ENCODE data around the gene ADGRA3.

DNA sequence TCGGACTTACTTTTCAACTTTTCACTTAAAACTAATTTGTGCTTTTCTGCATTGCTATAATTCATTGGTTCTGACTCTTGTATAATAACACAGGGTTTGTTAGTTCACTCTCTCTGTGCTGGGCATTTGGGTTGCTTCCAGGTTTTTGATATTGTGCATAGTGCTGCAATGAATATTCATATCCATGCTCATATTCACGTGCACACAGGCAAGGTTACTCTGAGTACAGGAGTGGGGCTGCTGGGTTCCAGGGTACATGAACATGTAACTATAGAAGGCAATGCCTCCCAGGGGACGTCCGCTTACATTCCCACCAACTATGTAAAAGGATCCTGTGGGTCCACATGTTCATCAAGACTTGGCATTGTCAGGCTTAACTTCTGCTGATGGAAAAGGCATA is 117.2 kb downstream of the ADGRA3 start:
- TF ChIP-seq POLR2AphosphoS5 (IDR thresholded peaks at IDR 0.05; ENCODE audit: borderline replicate concordance, low read depth, low read length): no peak
- no peak for TF ChIP-seq EZH2 (IDR thresholded peaks at IDR 0.05)

All from SK-N-MC (cell line).